OCI-LY3 (cell line): ENCODE data around the gene CFAP74.

Experiments used
- CTCF ChIP-seq: fragments of 200-600, 300-600 bp; sonication (generic); IDR thresholded peaks from 2 replicates; pipeline ENCODE4 v1.5.1; 2014; ENCODE audit warnings: antibody characterized with exemption, low read length, low read depth
- EZH2phosphoT487 ChIP-seq: fragments of 200-600 bp; shearing (Covaris generic); IDR thresholded peaks from 2 replicates; pipeline ENCODE4 v1.6.1; 2018; ENCODE audit warnings: antibody characterized with exemption, mixed run types, low read depth

DNA sequence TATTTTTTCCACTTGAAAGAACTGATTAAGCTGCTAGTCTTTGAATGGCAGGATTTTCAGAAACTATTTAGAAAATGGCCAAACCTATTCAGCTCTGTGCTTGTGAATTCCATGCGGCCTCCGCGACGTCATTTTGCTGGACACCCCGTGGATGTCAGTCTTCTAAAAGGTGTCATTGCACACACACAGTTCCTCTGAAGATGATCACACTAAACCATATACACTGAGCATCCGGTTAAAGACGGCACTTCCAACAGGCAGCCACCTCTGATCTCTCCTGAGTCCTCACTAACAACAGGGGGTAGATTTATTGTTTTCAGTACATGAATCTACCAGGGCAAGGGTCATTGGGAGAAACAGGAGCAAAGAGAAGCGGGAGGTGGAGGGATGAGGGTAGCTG is 9.1 kb downstream of the CFAP74 start:
- no peak for TF ChIP-seq CTCF
- no peak for TF ChIP-seq EZH2phosphoT487
